Stimulated activated CD4-positive, alpha-beta T cell treated with anti-CD3 and anti-CD28 coated beads, Interleukin-4, amount 100 ng/mL, for 24 hours (primary cell): ENCODE results near the gene MACROD2.

Source experiments
- DNase-seq: peaks from one replicate; pipeline ENCODE4 v3.0.0-alpha.2; 2020

MACROD2 gene

GRCh38 chr20:15031546-15032351 is 1036.4 kb downstream of the MACROD2 start:
- DNase-seq: no peak

DNA sequence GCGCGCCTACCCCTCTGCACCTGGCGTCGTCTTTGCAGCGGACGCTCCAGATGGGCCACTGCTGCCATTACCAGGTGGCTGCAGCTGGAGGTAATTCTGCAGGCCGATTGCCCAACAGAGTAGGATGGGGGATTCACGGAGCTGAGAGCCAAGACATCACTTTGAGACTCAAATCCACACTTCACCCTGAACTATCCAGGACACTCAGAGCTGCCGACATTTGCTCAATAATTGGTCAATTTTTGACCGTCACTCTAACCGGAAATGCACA is 1037.0 kb downstream of the MACROD2 start:
- no peak for DNase-seq

GRCh38 chr20:15033269-15033668 is 1038.0 kb downstream of the MACROD2 start:
- DNase-seq: no peak

DNA sequence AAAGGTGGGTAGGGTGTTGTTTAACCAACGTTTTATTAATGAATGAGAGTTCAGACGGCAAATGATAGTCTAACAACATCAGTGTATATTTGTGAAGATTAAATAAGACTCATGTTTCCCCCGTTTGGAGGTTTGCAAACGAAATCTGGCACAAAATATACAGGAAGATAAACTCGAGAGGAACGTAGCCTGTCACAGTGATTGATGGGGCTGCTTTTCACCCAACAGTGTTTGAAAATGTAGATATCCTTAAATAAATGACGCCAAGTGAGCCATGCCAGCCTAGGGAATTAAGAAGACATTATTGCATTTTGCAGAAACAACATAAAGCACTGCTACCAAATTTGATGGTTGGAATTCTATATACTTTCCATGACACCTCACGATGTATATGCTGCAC is 1038.6 kb downstream of the MACROD2 start:
- no peak for DNase-seq

GRCh38 chr20:15036948-15037347 is 1041.6 kb downstream of the MACROD2 start:
- DNase-seq: no peak

DNA sequence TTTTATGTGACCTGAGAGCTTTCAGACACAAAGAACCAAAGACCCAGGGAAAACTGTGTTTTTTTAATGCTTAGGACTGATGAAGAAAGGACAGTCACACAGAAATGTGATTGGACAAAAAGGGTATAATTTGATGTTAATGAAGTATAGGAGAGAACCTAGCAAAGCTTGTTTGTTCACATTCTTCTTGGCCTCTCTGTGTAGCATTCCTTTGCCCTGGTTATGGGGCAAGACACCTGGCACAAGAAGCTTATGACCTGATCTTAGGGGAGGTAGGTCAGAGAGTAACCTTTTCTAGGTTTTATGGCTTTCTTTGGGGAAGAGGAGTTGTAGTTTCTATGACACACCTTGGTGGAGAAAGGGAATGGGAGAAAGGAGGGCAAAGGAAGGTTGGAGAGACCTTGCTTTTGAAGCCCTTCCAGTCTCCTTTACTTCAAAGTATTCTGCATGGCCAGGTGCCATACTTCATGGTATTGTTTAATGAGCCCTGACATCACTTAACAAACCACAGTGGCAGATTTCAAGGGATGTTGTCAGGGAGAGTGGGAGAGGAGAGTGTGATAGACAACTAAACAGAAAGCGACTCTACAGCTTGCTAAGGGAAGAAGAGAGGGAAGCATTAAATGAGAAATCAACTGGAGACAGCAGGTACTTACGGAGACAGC is 1043.9 kb downstream of the MACROD2 start:
- no peak for DNase-seq

- DNase-seq: no peak
These were observed 1047.4 kb downstream of the MACROD2 start for GRCh38 chr20:15042723-15043122.

GRCh38 chr20:15045246-15045645 is 1049.9 kb downstream of the MACROD2 start:
- DNase-seq: no peak

GRCh38 chr20:15047042-15047441 is 1051.7 kb downstream of the MACROD2 start:
- DNase-seq: no peak

GRCh38 chr20:15047601-15048000 is 1052.3 kb downstream of the MACROD2 start:
- no peak for DNase-seq

DNA sequence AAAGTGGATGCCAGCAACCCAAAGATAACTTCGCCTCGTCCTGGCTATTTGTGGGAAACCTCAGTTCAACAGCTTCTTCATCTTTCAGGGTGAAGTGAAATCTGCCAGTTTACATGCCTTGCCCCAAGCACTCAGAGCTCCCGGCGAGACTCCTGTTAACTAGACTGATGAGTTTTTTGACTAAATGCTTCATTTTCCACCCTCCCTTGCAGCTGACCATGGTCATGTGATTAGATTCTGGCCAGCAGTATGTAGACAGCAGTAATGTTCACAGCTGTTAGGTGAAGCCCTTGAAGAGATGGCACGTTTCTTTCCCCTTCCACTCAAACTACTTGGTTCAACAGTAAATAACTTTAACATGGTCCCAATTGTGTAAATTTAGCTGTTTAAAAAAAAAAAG is 1060.9 kb downstream of the MACROD2 start:
- no peak for DNase-seq

- no peak for DNase-seq
These were observed 1063.5 kb downstream of the MACROD2 start for GRCh38 chr20:15058841-15059240.

DNA sequence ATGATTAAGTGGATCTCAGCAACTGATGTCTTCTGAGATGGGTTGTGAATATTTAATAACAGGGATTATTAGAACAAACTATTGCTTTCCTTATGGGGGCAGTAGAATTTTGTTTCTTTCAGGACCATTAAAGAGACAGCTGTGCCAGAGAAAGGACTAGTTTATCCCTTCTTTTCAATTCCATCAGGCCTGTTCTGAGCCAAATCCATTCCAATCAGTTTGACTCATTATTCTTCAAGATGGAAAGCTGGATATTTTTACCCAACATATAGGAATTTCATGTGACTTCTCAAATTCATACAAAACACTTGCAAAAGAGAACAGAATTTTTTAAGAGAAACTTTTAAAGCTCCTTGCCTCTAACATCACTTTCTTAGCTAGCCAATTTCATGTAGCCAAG is 1064.1 kb downstream of the MACROD2 start:
- DNase-seq: no peak

DNA sequence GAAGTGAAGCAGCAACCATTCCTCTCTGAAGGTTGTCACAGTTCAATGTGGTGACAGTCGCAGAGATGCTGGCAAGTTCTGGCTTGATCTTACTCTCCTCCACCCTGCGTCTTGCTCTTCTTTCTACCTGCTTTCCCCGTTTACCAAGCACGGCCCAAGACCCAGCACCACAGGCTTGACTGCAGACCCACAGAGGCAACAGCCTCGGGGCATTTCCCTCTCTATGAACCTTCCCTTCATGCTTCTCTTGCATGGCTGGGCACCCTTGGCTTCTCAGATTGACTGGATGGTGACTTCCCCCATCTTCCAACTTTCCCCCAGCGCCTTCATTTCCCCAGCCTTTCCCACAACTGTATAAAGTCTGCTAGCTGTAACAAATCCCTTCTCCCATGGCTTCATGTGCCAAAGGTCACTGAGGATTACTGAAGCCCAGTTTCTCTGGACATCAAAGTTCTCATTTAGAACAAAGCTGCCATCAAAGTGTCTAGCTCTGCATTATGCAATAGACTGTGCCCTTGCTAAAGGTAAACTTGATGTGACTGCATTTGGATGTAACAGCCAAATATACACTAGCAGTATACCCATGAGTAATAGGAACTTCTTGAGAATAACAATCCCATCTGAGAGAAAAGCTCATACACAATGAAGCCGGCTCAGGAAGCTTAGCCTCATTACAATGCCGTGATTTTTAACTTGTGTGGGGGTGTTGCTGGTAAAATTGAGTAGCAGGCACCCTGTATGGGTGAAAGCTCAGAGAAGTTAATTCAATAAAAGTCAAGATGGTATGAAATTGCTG is 1065.1 kb downstream of the MACROD2 start:
- DNase-seq: no peak

GRCh38 chr20:15061061-15061430 is 1065.7 kb downstream of the MACROD2 start:
- DNase-seq: no peak

- DNase-seq: no peak
These were observed 1066.6 kb downstream of the MACROD2 start for GRCh38 chr20:15061955-15062354.

- no peak for DNase-seq
These were observed 1067.8 kb downstream of the MACROD2 start for GRCh38 chr20:15063081-15063480.

DNA sequence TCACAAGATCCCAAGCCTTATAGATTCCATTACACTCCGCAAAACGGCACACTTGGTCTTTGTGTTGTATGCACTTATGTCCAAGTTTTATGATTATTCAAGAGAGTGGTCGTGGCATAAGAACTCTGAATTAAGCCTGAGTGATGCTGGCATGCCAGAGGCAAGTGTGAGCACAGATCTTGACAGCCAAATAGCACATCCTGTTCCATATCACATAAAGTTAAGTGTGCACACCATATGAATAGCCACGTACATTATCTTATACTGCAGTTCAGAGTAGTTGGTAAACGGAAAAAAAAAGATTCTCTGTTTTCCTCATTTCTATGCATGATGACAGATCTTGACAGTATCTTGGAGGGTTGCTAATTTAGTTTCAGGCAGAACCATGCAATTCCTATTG is 1069.4 kb downstream of the MACROD2 start:
- no peak for DNase-seq

- DNase-seq: no peak
These were observed 1070.5 kb downstream of the MACROD2 start for GRCh38 chr20:15065794-15066193.

GRCh38 chr20:15068486-15068885 is 1073.2 kb downstream of the MACROD2 start:
- no peak for DNase-seq

DNA sequence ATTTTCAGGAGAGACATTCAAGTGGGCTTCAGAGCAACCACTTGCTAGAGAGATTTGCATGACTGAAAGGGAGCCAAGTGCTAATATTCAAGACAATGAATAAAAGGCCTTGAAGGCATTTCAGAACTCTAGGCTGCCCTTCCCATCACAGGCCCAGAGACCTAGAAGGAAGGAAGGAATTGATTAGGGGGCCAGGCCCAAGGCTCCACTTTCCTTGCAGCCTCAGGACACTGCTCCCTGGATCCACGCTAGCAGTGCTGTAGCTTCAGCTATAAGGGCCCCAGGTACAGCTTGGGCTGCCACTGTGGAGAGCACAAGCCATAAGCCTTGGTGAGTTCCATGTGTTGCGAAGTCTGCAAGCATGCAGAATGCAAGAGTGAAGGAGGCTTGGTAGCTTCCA is 1074.0 kb downstream of the MACROD2 start:
- DNase-seq: no peak

DNA sequence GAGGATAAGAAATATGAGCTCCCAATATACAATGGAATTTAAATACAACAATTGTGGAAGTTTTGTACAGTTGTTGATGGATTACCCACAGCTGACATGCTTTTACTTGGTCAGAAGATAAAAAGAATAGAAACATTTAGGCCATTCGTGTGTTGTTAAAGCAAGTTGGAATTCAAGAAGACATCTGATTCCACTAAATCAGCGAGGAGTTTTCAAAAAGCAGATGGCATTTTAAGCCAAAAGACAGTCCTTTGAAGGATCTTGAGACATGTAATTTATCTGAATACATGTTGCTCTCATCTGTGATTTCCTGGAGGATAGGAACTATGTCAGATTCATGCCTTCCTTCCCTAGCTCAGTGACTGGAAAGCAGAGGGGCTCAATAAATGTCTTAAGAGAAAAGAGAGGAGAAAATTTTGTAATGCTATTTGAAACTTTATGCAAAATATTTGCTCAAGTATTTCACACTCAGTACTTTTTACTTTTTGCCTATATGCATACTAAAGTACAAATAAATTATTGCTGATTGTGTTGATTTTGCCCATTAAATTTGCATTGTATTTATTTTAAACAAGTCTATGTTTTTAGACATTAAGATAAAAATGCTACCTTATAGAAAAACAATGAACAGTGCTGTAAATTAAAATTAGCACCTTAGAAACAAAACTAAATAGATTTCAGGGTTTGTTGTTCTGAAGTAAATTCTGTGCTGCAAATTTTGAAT is 1075.9 kb downstream of the MACROD2 start:
- no peak for DNase-seq

DNA sequence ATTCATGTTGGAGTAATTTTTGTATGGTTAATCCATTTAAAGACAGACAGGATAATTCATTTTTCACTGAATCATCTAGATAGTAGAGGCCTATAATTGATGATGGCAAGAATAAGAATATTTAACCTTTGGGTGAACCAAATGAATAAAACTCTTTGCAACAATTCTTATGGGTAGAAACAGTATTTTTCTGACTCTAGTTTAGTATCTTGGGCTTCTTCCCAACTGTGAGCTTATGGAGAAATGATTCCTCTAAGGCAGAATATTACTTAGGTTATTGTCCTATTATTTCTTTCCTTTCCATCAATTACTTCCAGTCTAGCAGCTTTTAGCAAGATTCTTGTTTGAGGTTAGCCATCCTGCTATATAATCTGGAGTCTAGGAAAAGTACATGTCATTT is 1077.0 kb downstream of the MACROD2 start:
- DNase-seq: no peak
